Tibial nerve (tissue), 4 donors: ENCODE measurements around the gene RGL3.

ENCODE experiments used
- CTCF ChIP-seq, 5 experiments: fragments of 200-600 bp in 3 of 5; fragments of 450-650 bp in 2 of 5; sonication (generic) in 3 of 5; IDR thresholded peaks; one replicate each; pipeline ENCODE4 v1.5.1; 2016 to 2019; ENCODE audit warnings: antibody characterized with exemption in 5 of 5, mild to moderate bottlenecking in 3 of 5, moderate library complexity in 2 of 5
- EP300 ChIP-seq, 2 donors: sonication (generic); formaldehyde crosslinking; IDR thresholded peaks; one replicate each; pipeline ENCODE4 v1.6.1; 2017; ENCODE audit warnings: antibody characterized with exemption in 2 of 2, mild to moderate bottlenecking in 1 of 2
- POLR2A ChIP-seq, 2 donors: fragments of 450-650 bp; IDR thresholded peaks; one replicate each; pipeline ENCODE4 v1.6.1; 2017; ENCODE audit warnings: antibody characterized with exemption in 2 of 2, mild to moderate bottlenecking in 2 of 2, moderate library complexity in 2 of 2

GRCh38 chr19:11448923-11449554 is 29.9 kb upstream of the RGL3 start:
- no peak for TF ChIP-seq CTCF (IDR thresholded peaks at IDR 0.05)
- no peak for TF ChIP-seq POLR2A (IDR thresholded peaks at IDR 0.05)
- no peak for TF ChIP-seq EP300 (IDR thresholded peaks at IDR 0.05)
